ENCODE results near the gene VAMP2.

- TF ChIP-seq EZH2 (IDR thresholded peaks at IDR 0.05; ENCODE audit: borderline replicate concordance, insufficient read depth, low read depth, low read length, poor library complexity, severe bottlenecking) (no peak), CTCF (IDR thresholded peaks at IDR 0.05) (no peak)
These were observed 48.2 kb upstream of the VAMP2 start for GRCh38 chr17:8210761-8211458.

All from B cell (primary cell).